A549 (cell line): ENCODE results near the gene SHOC1. TPM values are rescaled to one million over a fixed set of nuclear protein-coding genes. Genes with fewer than 3 reads are reported as not detected.

Source experiments
- ATAC-seq, 2 experiments: fragments of 200-7000 bp in 1 of 2; fragments of >200 bp in 1 of 2; cut with Nextera tagmentation in 1 of 2; cut with Tn5 transposase in 1 of 2; 3 replicates each; pipeline versions ENCODE4 v1.8.0 to v1.9.1; 2018 to 2020; ENCODE audit warnings: mild to moderate bottlenecking in 1 of 2, moderate library complexity in 1 of 2
- CTCF ChIA-PET: fragments of 300-600 bp; sonication (Branson Sonifier 250); formaldehyde crosslinking; extraction: SDS; loops from one replicate; lab custom pipeline; 2021; ENCODE audit warnings: antibody characterized with exemption, inconsistent platforms; lab: Yijun Ruan, JAX
- POLR2A ChIA-PET: fragments of 350-600 bp; formaldehyde crosslinking; extraction: SDS; loops from one replicate; lab custom pipeline; 2021; ENCODE audit warnings: antibody characterized with exemption, inconsistent platforms; lab: Yijun Ruan, JAX
- DNase-seq, 2 experiments: peaks; one replicate each; pipeline versions ENCODE4 v3.0.0 to v3.0.0-alpha.2; 2011 to 2016; ENCODE audit warnings: low read depth in 1 of 2, low spot score in 1 of 2
- FAIRE-seq: peaks from 2 replicates; lab custom pipeline; 2011; peaks lifted over from hg19 to GRCh38; lab: Jason Lieb, UNC
- H3K27ac ChIP-seq, 2 experiments: fragments of >200 bp; sonication (Bioruptor Twin); formaldehyde crosslinking; 3 replicates each; pipeline ENCODE4 v1.5.1; 2016 to 2017
- H3K4me1 ChIP-seq: fragments of >200 bp; sonication (Bioruptor Twin); formaldehyde crosslinking; 3 replicates; pipeline ENCODE4 v1.6.1; 2016
- H3K4me2 ChIP-seq: fragments of >200 bp; sonication (Bioruptor Twin); formaldehyde crosslinking; 3 replicates; pipeline ENCODE4 v1.6.1; 2016
- H3K4me3 ChIP-seq: fragments of >200 bp; sonication (Bioruptor Twin); formaldehyde crosslinking; 3 replicates; pipeline ENCODE4 v1.5.1; 2016
- H3K9me3 ChIP-seq: fragments of >200 bp; sonication (Bioruptor Twin); formaldehyde crosslinking; 3 replicates; pipeline ENCODE4 v1.6.1; 2016
- ATOH8 ChIP-seq: fragments of 250-450 bp; sonication (Bioruptor Pico); IDR thresholded peaks from 2 replicates; pipeline ENCODE4 v1.5.0; 2020; ENCODE audit warnings: low read depth, mild to moderate bottlenecking, moderate library complexity
- CBX8 ChIP-seq: fragments of 200-600 bp; sonication (generic); IDR thresholded peaks from 2 replicates; pipeline ENCODE4 v1.6.1; 2016
- CEBPB ChIP-seq, 2 experiments: fragments of >200 bp in 1 of 2; sonication (Bioruptor Twin) in 1 of 2; formaldehyde crosslinking in 1 of 2; IDR thresholded peaks; 2 replicates each; pipeline ENCODE4 v1.6.1; 2012 to 2016
- CHD2 ChIP-seq: fragments of 150-350 bp; IDR thresholded peaks from 2 replicates; pipeline ENCODE4 v1.6.1; 2014; ENCODE audit warnings: low read length; ENCODE audit not compliant: partially characterized antibody
- CTCF ChIP-seq: fragments of >200 bp; sonication (Bioruptor Twin); formaldehyde crosslinking; IDR thresholded peaks from 3 replicates; pipeline ENCODE4 v1.5.1; 2016
- E2F6 ChIP-seq: IDR thresholded peaks from 2 replicates; pipeline ENCODE4 v1.6.1; 2012; ENCODE audit warnings: low read depth, borderline replicate concordance
- EHF ChIP-seq: fragments of 250-450 bp; sonication (Bioruptor Pico); IDR thresholded peaks from 2 replicates; pipeline ENCODE4 v1.5.0; 2020; ENCODE audit warnings: mild to moderate bottlenecking
- EHMT2 ChIP-seq: fragments of 200-600 bp; sonication (generic); IDR thresholded peaks from 2 replicates; pipeline ENCODE4 v1.6.1; 2016; ENCODE audit warnings: antibody characterized with exemption, low read depth, mild to moderate bottlenecking, moderate library complexity
- ELK1 ChIP-seq: fragments of 150-350 bp; IDR thresholded peaks from 2 replicates; pipeline ENCODE4 v1.6.1; 2014; ENCODE audit warnings: low read depth, mild to moderate bottlenecking, low read length
- FOSB ChIP-seq: fragments of 250-450 bp; sonication (Bioruptor Pico); IDR thresholded peaks from 2 replicates; pipeline ENCODE4 v1.5.0; 2020; ENCODE audit warnings: mild to moderate bottlenecking, moderate library complexity
- HDAC2 ChIP-seq: fragments of 200-600 bp; sonication (generic); IDR thresholded peaks from 2 replicates; pipeline ENCODE4 v1.6.1; 2016
- HEYL ChIP-seq: fragments of 250-450 bp; sonication (Bioruptor Pico); IDR thresholded peaks from 2 replicates; pipeline ENCODE4 v1.8.0; 2021; ENCODE audit warnings: mild to moderate bottlenecking, moderate library complexity
- HMGXB4 ChIP-seq: fragments of 250-450 bp; sonication (Bioruptor Pico); IDR thresholded peaks from 2 replicates; pipeline ENCODE4 v1.5.0; 2021; ENCODE audit warnings: mild to moderate bottlenecking, moderate library complexity, borderline replicate concordance
- JUN ChIP-seq, 2 experiments: fragments of >200 bp; sonication (Bioruptor Twin); formaldehyde crosslinking; IDR thresholded peaks; 2 replicates in 1 of 2; 3 replicates in 1 of 2; pipeline ENCODE4 v1.6.1; 2016 to 2017
- JUNB ChIP-seq: fragments of >200 bp; sonication (Bioruptor Twin); formaldehyde crosslinking; IDR thresholded peaks from 2 replicates; pipeline ENCODE4 v1.6.1; 2016
- MAFK ChIP-seq: fragments of 450-650 bp; IDR thresholded peaks from 2 replicates; pipeline ENCODE4 v1.6.1; 2014; ENCODE audit not compliant: partially characterized antibody
- MAX ChIP-seq: IDR thresholded peaks from 2 replicates; pipeline ENCODE4 v1.6.1; 2012
- MAZ ChIP-seq: fragments of 150-350 bp; IDR thresholded peaks from 2 replicates; pipeline ENCODE4 v1.6.1; 2014; ENCODE audit warnings: antibody characterized with exemption, low read depth, low read length, borderline replicate concordance
- MYC ChIP-seq: IDR thresholded peaks from 2 replicates; pipeline ENCODE4 v1.6.1; 2012; ENCODE audit warnings: mild to moderate bottlenecking, inconsistent platforms, low read length, improper control_type of control experiment, borderline replicate concordance
- RARB ChIP-seq: fragments of 250-450 bp; sonication (Bioruptor Pico); IDR thresholded peaks from 2 replicates; pipeline ENCODE4 v1.8.0; 2021; ENCODE audit warnings: mild to moderate bottlenecking, moderate library complexity
- SMC3 ChIP-seq: fragments of >200 bp; sonication (Bioruptor Twin); formaldehyde crosslinking; IDR thresholded peaks from 3 replicates; pipeline ENCODE4 v1.6.1; 2018; ENCODE audit warnings: inconsistent platforms
- SREBF2 ChIP-seq: fragments of 450-650 bp; IDR thresholded peaks from 2 replicates; pipeline ENCODE4 v1.6.1; 2014; ENCODE audit warnings: mild to moderate bottlenecking, moderate library complexity
- TP53 ChIP-seq: fragments of 250-450 bp; sonication (Bioruptor Pico); IDR thresholded peaks from 2 replicates; pipeline ENCODE4 v1.5.0; 2021; ENCODE audit warnings: mild to moderate bottlenecking, moderate library complexity
- USF2 ChIP-seq: fragments of 450-650 bp; IDR thresholded peaks from 2 replicates; pipeline ENCODE4 v1.6.1; 2014; ENCODE audit warnings: antibody characterized with exemption
- ZFP36 ChIP-seq: fragments of 450-650 bp; IDR thresholded peaks from 2 replicates; pipeline ENCODE4 v1.6.1; 2014; ENCODE audit warnings: borderline replicate concordance; ENCODE audit not compliant: partially characterized antibody
- ZNF302 ChIP-seq: fragments of 250-450 bp; sonication (Bioruptor Pico); IDR thresholded peaks from 2 replicates; pipeline ENCODE4 v1.9.0; 2021; ENCODE audit warnings: inconsistent platforms, mild to moderate bottlenecking, moderate library complexity
- WGBS: methylation state at CpG from one replicate; pipeline ENCODE4 v1.1.6; 2017; ENCODE audit errors: missing lambda C conversion rate; 5-methylcytosine and 5-hydroxymethylcytosine counted together
- polyA minus RNA-seq: library from RNA; depleted of rRNA, polyadenylated mRNA; stranded (reverse); fragments of >200 nt; gene quantifications from 2 replicates; pipeline ENCODE4 v1.2.3, GENCODE V29; 2011; rRNA and poly(A)+ RNA removed
- polyA plus RNA-seq, 4 experiments: library from polyadenylated mRNA; depleted of rRNA in 3 of 4; stranded (reverse); fragments of >200 nt; fragmentation: RNase III in 1 of 4; extraction: RNeasy Plus Mini Kit Qiagen cat#74134 plus additional on column Dnase treatment in 1 of 4; gene quantifications; 2 replicates in 3 of 4; 3 replicates in 1 of 4; pipeline ENCODE4 v1.2.3, GENCODE V29; 2011 to 2017

The SHOC1 gene
- polyA plus RNA-seq (2011; rRNA removed) (not detected in 2 replicates), polyA plus RNA-seq (2017; fragmentation: RNase III; extraction: RNeasy Plus Mini Kit Qiagen cat#74134 plus additional on column Dnase treatment) (not detected in 3 replicates), polyA minus RNA-seq (not detected in 2 replicates)
- polyA plus RNA-seq (2012; cell fraction: cytosol; rRNA removed), result not detected in 2 replicates
- polyA plus RNA-seq (2012; cell fraction: nucleus; rRNA removed), result not detected in 2 replicates

GRCh38 chr9:111794835-111795556 is at the start of gene SHOC1:
Gene SHOC1, minus strand, starts transcription at chr9:111794937. Its CDS starts 3,519 bp downstream, at chr9:111791418.
- Histone ChIP-seq H3K4me2 (no peak within 1 kb of the TSS), H3K4me1 (peaks cover 11% of the 10 kb centered on the region; the same call in 2 of the 3 replicates), H3K4me3 (no peak within 1 kb of the TSS), H3K9me3 (no peaks in the 10 kb centered on the region), H3K27ac (no peak within 1 kb of the TSS)
- no peak for TF ChIP-seq TP53
- TF ChIP-seq HMGXB4 (CRISPR knock-in tag), result no peak
- TF ChIP-seq ELK1, result no peak
- no peak for TF ChIP-seq ATOH8 (CRISPR knock-in tag)
- TF ChIP-seq CEBPB (IDR thresholded peaks at IDR 0.05), result no peak
- TF ChIP-seq EHMT2, result no peak
- TF ChIP-seq MAX, result no peak
- no peak for TF ChIP-seq CBX8
- TF ChIP-seq ZNF302 (CRISPR knock-in tag), result no peak
- TF ChIP-seq SMC3, result no peak
- no peak for TF ChIP-seq RARB
- TF ChIP-seq CHD2, result no peak
- TF ChIP-seq USF2, result no peak
- no peak for TF ChIP-seq JUNB
- no peak for TF ChIP-seq HDAC2
- TF ChIP-seq MAFK, result no peak
- CTCF ChIA-PET, result interaction anchor here (0.6 kb wide), 1 partner anchor 280 kb away, joined by 3 read pairs; no protein-coding TSS in a partner anchor
- FAIRE-seq, result no peak
- 89% methylated on average over 25 of the region's 29 CpGs for WGBS
- ATAC-seq, result no peak
- POLR2A ChIA-PET, result no interaction called here
- DNase-seq, result no peak

GRCh38 chr9:111843971-111844370 is 49.2 kb upstream of the SHOC1 start:
- 92% methylated on average over 3 of the region's 3 CpGs for WGBS
- ATAC-seq, result no peak
- no peak for DNase-seq
- POLR2A ChIA-PET, result no interaction called here
- H3K9me3 ChIP-seq, result no peaks in the 10 kb centered on the region
- no peak overlapping the region for H3K4me2 ChIP-seq
- no peak overlapping the region for H3K4me3 ChIP-seq
- CTCF ChIA-PET, result interaction anchor here (0.7 to 1.1 kb wide), 2 partner anchors 8 to 24 kb away, joined by 3 read pairs; no protein-coding TSS in a partner anchor
- no peak overlapping the region for H3K27ac ChIP-seq
- H3K4me1 ChIP-seq, result peaks cover 12% of the 10 kb centered on the region; the same call in 2 of the 3 replicates
- FAIRE-seq, result no peak
- TF ChIP-seq SREBF2 (no peak), SMC3 (no peak), HEYL (CRISPR knock-in tag) (no peak), EHF (CRISPR knock-in tag) (no peak), CBX8 (no peak), ZFP36 (no peak), E2F6 (no peak), JUN (IDR thresholded peaks at IDR 0.05) (no peak), EHMT2 (no peak), TP53 (no peak), FOSB (CRISPR knock-in tag) (no peak), CTCF (no peak), MAFK (no peak), MYC (no peak), MAZ (no peak)
